Activated CD8-positive, alpha-beta T cell treated with anti-CD3 and anti-CD28 coated beads for 36 hours (primary cell): ENCODE measurements around the gene TACR1. TPM values are rescaled to one million over a fixed set of nuclear protein-coding genes. Genes with fewer than 3 reads are reported as not detected.

ENCODE experiments used
- ATAC-seq: fragments of 200-7000 bp; cut with Tn5 transposase; one replicate; pipeline ENCODE4 v1.10.0; 2021; ENCODE audit warnings: mild to moderate bottlenecking, moderate library complexity
- CTCF ChIA-PET: fragments of 350-600 bp; sonication (Branson Sonifier 250); formaldehyde crosslinking; loops from one replicate; lab custom pipeline; 2021; ENCODE audit warnings: antibody characterized with exemption; lab: Charles Lee
- POLR2A ChIA-PET: fragments of 350-600 bp; sonication (Branson Sonifier 250); formaldehyde crosslinking; loops from one replicate; lab custom pipeline; 2021; ENCODE audit warnings: antibody characterized with exemption; lab: Charles Lee
- DNase-seq: peaks from one replicate; pipeline ENCODE4 v3.0.0-alpha.2; 2020
- H3K27ac Mint-ChIP-seq: one replicate; pipeline ENCODE4 v1.8.0; 2021; ENCODE audit warnings: mild to moderate bottlenecking, mixed read lengths
- H3K27me3 Mint-ChIP-seq: one replicate; pipeline ENCODE4 v1.8.0; 2021; ENCODE audit warnings: mixed read lengths
- H3K36me3 Mint-ChIP-seq: one replicate; pipeline ENCODE4 v1.8.0; 2021; ENCODE audit warnings: low read depth, mixed read lengths
- H3K4me1 Mint-ChIP-seq: one replicate; pipeline ENCODE4 v1.8.0; 2021; ENCODE audit warnings: low read depth, mixed read lengths
- H3K4me3 Mint-ChIP-seq: one replicate; pipeline ENCODE4 v1.8.0; 2021; ENCODE audit warnings: mild to moderate bottlenecking, moderate library complexity, mixed read lengths
- H3K9me3 Mint-ChIP-seq: one replicate; pipeline ENCODE4 v1.8.0; 2021; ENCODE audit warnings: mixed read lengths
- intact Hi-C: fragments of 100-400 bp; cut with micrococcal nuclease; formaldehyde crosslinking; loops from one replicate; pipeline ENCODE4 v1.10.0; 2022
- total RNA-seq, 2 experiments: library from RNA; stranded (reverse); gene quantifications; one replicate each; pipeline ENCODE4 v1.2.3, GENCODE V29; 2021
- TF ChIP-seq, protein P1 (sequence below): fragments of 200-600 bp; IDR thresholded peaks from one replicate; pipeline ENCODE4 v1.8.0; 2022; ENCODE audit warnings: antibody characterized with exemption, mild to moderate bottlenecking

Gene TACR1
- total RNA-seq, 2 experiments from 2014 or later: not detected

DNA sequence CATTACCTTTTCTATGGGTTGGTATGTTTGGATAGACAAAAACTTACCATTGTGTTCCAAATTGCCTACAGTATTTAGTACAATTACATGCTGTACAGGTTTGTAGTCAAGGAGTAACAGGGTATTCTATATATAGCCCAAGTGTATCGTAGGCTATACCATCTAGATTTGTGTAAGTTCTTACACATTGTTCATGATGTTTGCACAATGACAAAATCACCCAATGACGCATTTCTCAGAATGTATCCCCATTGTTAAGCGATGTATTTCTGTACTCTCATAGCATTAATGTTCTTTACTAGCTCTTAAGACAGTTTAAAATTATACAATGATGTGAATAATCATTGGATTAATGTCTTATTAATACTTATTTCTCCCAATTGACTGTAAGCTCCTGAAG lies 16.7 kb downstream of the TACR1 start:
- TF ChIP-seq, protein P1, sequence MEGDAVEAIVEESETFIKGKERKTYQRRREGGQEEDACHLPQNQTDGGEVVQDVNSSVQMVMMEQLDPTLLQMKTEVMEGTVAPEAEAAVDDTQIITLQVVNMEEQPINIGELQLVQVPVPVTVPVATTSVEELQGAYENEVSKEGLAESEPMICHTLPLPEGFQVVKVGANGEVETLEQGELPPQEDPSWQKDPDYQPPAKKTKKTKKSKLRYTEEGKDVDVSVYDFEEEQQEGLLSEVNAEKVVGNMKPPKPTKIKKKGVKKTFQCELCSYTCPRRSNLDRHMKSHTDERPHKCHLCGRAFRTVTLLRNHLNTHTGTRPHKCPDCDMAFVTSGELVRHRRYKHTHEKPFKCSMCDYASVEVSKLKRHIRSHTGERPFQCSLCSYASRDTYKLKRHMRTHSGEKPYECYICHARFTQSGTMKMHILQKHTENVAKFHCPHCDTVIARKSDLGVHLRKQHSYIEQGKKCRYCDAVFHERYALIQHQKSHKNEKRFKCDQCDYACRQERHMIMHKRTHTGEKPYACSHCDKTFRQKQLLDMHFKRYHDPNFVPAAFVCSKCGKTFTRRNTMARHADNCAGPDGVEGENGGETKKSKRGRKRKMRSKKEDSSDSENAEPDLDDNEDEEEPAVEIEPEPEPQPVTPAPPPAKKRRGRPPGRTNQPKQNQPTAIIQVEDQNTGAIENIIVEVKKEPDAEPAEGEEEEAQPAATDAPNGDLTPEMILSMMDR: no peak
- no peak overlapping the region for H3K27ac Mint-ChIP-seq
- H3K4me3 Mint-ChIP-seq: no peak overlapping the region
- H3K27me3 Mint-ChIP-seq: no peaks in the 10 kb centered on the region
- no peaks in the 10 kb centered on the region for H3K4me1 Mint-ChIP-seq
- DNase-seq: no peak
- intact Hi-C loops: no loop called here
- ChIA-PET POLR2A (no interaction called here), CTCF (interaction anchor here (0.9 to 1.0 kb wide), 2 partner anchors 18 to 27 kb away, joined by 3 read pairs; no protein-coding TSS in a partner anchor)
- no peak for ATAC-seq
- no peaks in the 10 kb centered on the region for H3K9me3 Mint-ChIP-seq
- H3K36me3 Mint-ChIP-seq: no peaks in the 10 kb centered on the region

DNA sequence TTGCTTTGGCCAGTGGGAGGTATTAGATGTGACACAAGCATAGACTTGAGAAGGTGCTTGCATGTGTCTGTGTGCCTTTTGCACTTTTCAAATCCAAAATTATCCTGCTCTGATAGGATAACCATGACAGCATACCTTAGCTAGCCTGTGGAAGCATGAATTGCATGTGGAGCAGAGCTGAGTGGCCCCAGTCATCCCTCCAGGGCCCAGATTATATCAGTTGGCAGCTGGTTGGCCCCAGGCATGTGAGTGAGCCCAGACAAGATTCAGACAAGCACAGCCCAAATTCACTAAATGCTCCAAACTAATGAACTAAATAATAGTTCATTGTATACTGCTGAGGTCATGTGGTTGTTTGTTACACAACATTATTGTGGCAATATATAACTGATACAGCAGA lies 18.8 kb downstream of the TACR1 start:
- TF ChIP-seq, protein P1: no peak
- ChIA-PET CTCF (no interaction called here), POLR2A (no interaction called here)
- ATAC-seq: no peak
- intact Hi-C loops: no loop called here
- Mint-ChIP-seq H3K27ac (no peak overlapping the region), H3K4me1 (no peaks in the 10 kb centered on the region), H3K9me3 (no peaks in the 10 kb centered on the region), H3K27me3 (no peaks in the 10 kb centered on the region), H3K36me3 (no peaks in the 10 kb centered on the region), H3K4me3 (no peak overlapping the region)
- DNase-seq: no peak

DNA sequence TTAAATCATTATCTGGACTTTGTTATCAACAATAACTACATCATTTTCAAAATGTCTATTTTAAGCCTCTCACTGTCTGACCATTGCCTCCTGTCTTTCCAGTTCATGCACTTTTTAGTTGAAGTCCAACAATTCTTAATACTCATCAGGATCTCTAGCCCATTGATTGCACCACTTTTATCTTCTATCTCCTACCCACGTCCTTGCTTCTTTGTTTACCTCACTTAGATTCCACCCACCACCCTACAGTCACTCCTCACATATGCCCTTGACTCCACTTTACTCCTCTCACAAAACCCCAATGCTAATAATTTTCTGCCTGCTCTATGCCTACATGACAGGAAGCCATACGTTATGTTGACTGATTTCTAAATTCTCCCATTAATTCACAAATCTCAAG lies 21.9 kb downstream of the TACR1 start:
- DNase-seq (no peak), ATAC-seq (no peak)
- CTCF ChIA-PET: interaction anchor here (1.1 kb wide), 1 partner anchor 113 kb away, joined by 3 read pairs; no protein-coding TSS in a partner anchor
- intact Hi-C loops: no loop called here
- H3K27me3 Mint-ChIP-seq: no peaks in the 10 kb centered on the region
- no peaks in the 10 kb centered on the region for H3K36me3 Mint-ChIP-seq
- H3K4me3 Mint-ChIP-seq: no peak overlapping the region
- POLR2A ChIA-PET: no interaction called here
- TF ChIP-seq, protein P1: no peak
- H3K9me3 Mint-ChIP-seq: no peaks in the 10 kb centered on the region
- H3K27ac Mint-ChIP-seq: no peak overlapping the region
- no peaks in the 10 kb centered on the region for H3K4me1 Mint-ChIP-seq

- TF ChIP-seq, protein P1: no peak
- no peaks in the 10 kb centered on the region for H3K27me3 Mint-ChIP-seq
- no peak for ATAC-seq
- H3K9me3 Mint-ChIP-seq: no peaks in the 10 kb centered on the region
- ChIA-PET POLR2A (no interaction called here), CTCF (no interaction called here)
- DNase-seq: no peak
- no peak overlapping the region for H3K4me3 Mint-ChIP-seq
- H3K27ac Mint-ChIP-seq: no peak overlapping the region
- no peaks in the 10 kb centered on the region for H3K36me3 Mint-ChIP-seq
- intact Hi-C loops: no loop called here
- no peaks in the 10 kb centered on the region for H3K4me1 Mint-ChIP-seq
Observed at GRCh38 chr2:75175456-75175855, 23.9 kb downstream of the TACR1 start.

GRCh38 chr2:75174981-75175380 lies 24.3 kb downstream of the TACR1 start:
- ATAC-seq (no peak), DNase-seq (no peak)
- ChIA-PET POLR2A (no interaction called here), CTCF (no interaction called here)
- no peaks in the 10 kb centered on the region for H3K27me3 Mint-ChIP-seq
- H3K4me3 Mint-ChIP-seq: no peak overlapping the region
- no peak overlapping the region for H3K27ac Mint-ChIP-seq
- no peaks in the 10 kb centered on the region for H3K9me3 Mint-ChIP-seq
- no peaks in the 10 kb centered on the region for H3K4me1 Mint-ChIP-seq
- TF ChIP-seq, protein P1: no peak
- intact Hi-C loops: no loop called here
- H3K36me3 Mint-ChIP-seq: no peaks in the 10 kb centered on the region
